Memory B cell (primary cell): ENCODE results near the gene C1QTNF5.
A peak's percentile ranks its signal among the peaks of the same experiment; 100 is the strongest.

Source experiments
- ATAC-seq: fragments of 150-1000 bp; cut with Tn5 transposase; 2 replicates; pipeline ENCODE4 v1.10.0; 2021; ENCODE audit warnings: low read depth, mild to moderate bottlenecking, moderate library complexity
- DNase-seq, 2 donors: peaks; one replicate each; pipeline ENCODE4 v3.0.0; 2022; ENCODE audit warnings: low spot score in 2 of 2
- H3K27ac Mint-ChIP-seq: one replicate; pipeline ENCODE4 v1.8.0; 2022; ENCODE audit warnings: mild to moderate bottlenecking, moderate library complexity, mixed read lengths
- H3K27me3 Mint-ChIP-seq: one replicate; pipeline ENCODE4 v1.8.0; 2022; ENCODE audit warnings: mixed read lengths
- H3K36me3 Mint-ChIP-seq: one replicate; pipeline ENCODE4 v1.8.0; 2022; ENCODE audit warnings: mild to moderate bottlenecking, mixed read lengths
- H3K4me1 Mint-ChIP-seq: one replicate; pipeline ENCODE4 v1.8.0; 2022; ENCODE audit warnings: mixed read lengths
- H3K4me3 Mint-ChIP-seq: one replicate; pipeline ENCODE4 v1.8.0; 2022; ENCODE audit warnings: mild to moderate bottlenecking, moderate library complexity, mixed read lengths
- H3K9me3 Mint-ChIP-seq: one replicate; pipeline ENCODE4 v1.8.0; 2022; ENCODE audit warnings: mixed read lengths

Gene C1QTNF5

GRCh38 chr11:119339589-119340334, 921 bp downstream of the C1QTNF5 start:
- ATAC-seq: no peak
- DNase-seq: no peak
- H3K36me3 Mint-ChIP-seq: peaks cover 2% of the 10 kb centered on the region
- no peaks in the 10 kb centered on the region for H3K9me3 Mint-ChIP-seq
- peaks cover 26% of the 10 kb centered on the region for H3K27me3 Mint-ChIP-seq
- no peak overlapping the region for H3K27ac Mint-ChIP-seq
- no peak overlapping the region for H3K4me3 Mint-ChIP-seq
- peaks cover 29% of the 10 kb centered on the region for H3K4me1 Mint-ChIP-seq

- Mint-ChIP-seq H3K4me3 (peak overlapping the region; percentile 45), H3K27ac (no peak overlapping the region), H3K9me3 (no peaks in the 10 kb centered on the region), H3K36me3 (peaks cover 2% of the 10 kb centered on the region), H3K4me1 (peaks cover 29% of the 10 kb centered on the region), H3K27me3 (peaks cover 22% of the 10 kb centered on the region)
- DNase-seq (no peak), ATAC-seq (no peak)
Measured at GRCh38 chr11:119338965-119339588, 1.6 kb downstream of the C1QTNF5 start.

GRCh38 chr11:119338318-119338890, 2.3 kb downstream of the C1QTNF5 start:
- Mint-ChIP-seq H3K36me3 (peaks cover 2% of the 10 kb centered on the region), H3K4me3 (no peak overlapping the region), H3K27ac (no peak overlapping the region), H3K27me3 (peaks cover 19% of the 10 kb centered on the region), H3K9me3 (no peaks in the 10 kb centered on the region), H3K4me1 (peaks cover 32% of the 10 kb centered on the region)
- ATAC-seq (peak; percentile 21), DNase-seq (peak; percentile 54 to 67)

- no peak overlapping the region for H3K4me3 Mint-ChIP-seq
- peaks cover 32% of the 10 kb centered on the region for H3K4me1 Mint-ChIP-seq
- peaks cover 2% of the 10 kb centered on the region for H3K36me3 Mint-ChIP-seq
- H3K27me3 Mint-ChIP-seq: peaks cover 13% of the 10 kb centered on the region
- no peak for ATAC-seq
- no peaks in the 10 kb centered on the region for H3K9me3 Mint-ChIP-seq
- no peak overlapping the region for H3K27ac Mint-ChIP-seq
- no peak for DNase-seq
Measured at GRCh38 chr11:119337581-119338317, 2.9 kb downstream of the C1QTNF5 start.

- DNase-seq: no peak
- ATAC-seq: no peak
- Mint-ChIP-seq H3K9me3 (no peaks in the 10 kb centered on the region), H3K4me3 (peak overlapping the region; percentile 31), H3K27ac (peak overlapping the region; percentile 7), H3K4me1 (peaks cover 32% of the 10 kb centered on the region), H3K27me3 (peaks cover 12% of the 10 kb centered on the region), H3K36me3 (peaks cover 2% of the 10 kb centered on the region)
Measured at GRCh38 chr11:119336744-119337469, 3.8 kb downstream of the C1QTNF5 start.

- DNase-seq (no peak), ATAC-seq (no peak)
- Mint-ChIP-seq H3K4me3 (peak overlapping the region; percentile 100), H3K4me1 (peaks cover 27% of the 10 kb centered on the region), H3K27ac (peak overlapping the region; percentile 7), H3K27me3 (peaks cover 7% of the 10 kb centered on the region), H3K9me3 (no peaks in the 10 kb centered on the region), H3K36me3 (peaks cover 2% of the 10 kb centered on the region)
Measured at GRCh38 chr11:119335655-119336543, 4.8 kb downstream of the C1QTNF5 start.

GRCh38 chr11:119335091-119335654, 5.5 kb downstream of the C1QTNF5 start:
- H3K27me3 Mint-ChIP-seq: peaks cover 10% of the 10 kb centered on the region
- H3K27ac Mint-ChIP-seq: peak overlapping the region; percentile 94
- H3K4me1 Mint-ChIP-seq: peaks cover 25% of the 10 kb centered on the region

GRCh38 chr11:119334174-119334930, 6.3 kb downstream of the C1QTNF5 start, which contains the start of gene RNF26:
Gene RNF26, plus strand, starts transcription at chr11:119334527. Its CDS starts 596 bp downstream, at chr11:119335123.
- H3K4me3 Mint-ChIP-seq: peak within 1 kb of the TSS; percentile 100
- peaks cover 25% of the 10 kb centered on the region for H3K4me1 Mint-ChIP-seq
- ATAC-seq (peak; percentile 96), DNase-seq (peak; percentile 85 to 90)
- peaks cover 1% of the 10 kb centered on the region for H3K36me3 Mint-ChIP-seq
- no peaks in the 10 kb centered on the region for H3K9me3 Mint-ChIP-seq
- H3K27ac Mint-ChIP-seq: peak within 1 kb of the TSS; percentile 94
- H3K27me3 Mint-ChIP-seq: peaks cover 11% of the 10 kb centered on the region

More at GRCh38 chr11:119335091-119335654, 5.5 kb downstream of the C1QTNF5 start:
- DNase-seq (no peak), ATAC-seq (no peak)
- Mint-ChIP-seq H3K9me3 (no peaks in the 10 kb centered on the region), H3K36me3 (peaks cover 2% of the 10 kb centered on the region), H3K4me3 (peak overlapping the region; percentile 100)

GRCh38 chr11:119332111-119332765, 8.4 kb downstream of the C1QTNF5 start:
- Mint-ChIP-seq H3K9me3 (no peaks in the 10 kb centered on the region), H3K27me3 (peaks cover 7% of the 10 kb centered on the region), H3K4me1 (peaks cover 18% of the 10 kb centered on the region), H3K27ac (no peak overlapping the region), H3K36me3 (no peaks in the 10 kb centered on the region), H3K4me3 (peak overlapping the region; percentile 100)
- DNase-seq: no peak
- no peak for ATAC-seq

GRCh38 chr11:119330237-119330636, 10.4 kb downstream of the C1QTNF5 start:
- Mint-ChIP-seq H3K4me1 (peaks cover 8% of the 10 kb centered on the region), H3K4me3 (no peak overlapping the region), H3K27me3 (peaks cover 7% of the 10 kb centered on the region), H3K9me3 (no peaks in the 10 kb centered on the region), H3K27ac (no peak overlapping the region), H3K36me3 (no peaks in the 10 kb centered on the region)
- ATAC-seq (no peak), DNase-seq (no peak)

- Mint-ChIP-seq H3K4me3 (no peak overlapping the region), H3K36me3 (no peaks in the 10 kb centered on the region), H3K27ac (no peak overlapping the region), H3K9me3 (no peaks in the 10 kb centered on the region), H3K4me1 (peaks cover 3% of the 10 kb centered on the region), H3K27me3 (peaks cover 7% of the 10 kb centered on the region)
- ATAC-seq (no peak), DNase-seq (no peak)
Measured at GRCh38 chr11:119329320-119329719, 11.4 kb downstream of the C1QTNF5 start.
